Ascending aorta (tissue), 2 donors: ENCODE results near the gene SERPINB10. TPM values are rescaled to one million over a fixed set of nuclear protein-coding genes. Genes with fewer than 3 reads are reported as not detected.

Experiments
- DNase-seq, 2 donors: peaks; one replicate each; pipeline ENCODE4 v3.0.0-alpha.2; 2019; ENCODE audit warnings: low spot score in 2 of 2
- H3K27ac ChIP-seq, 2 donors: fragments of 200-600 bp; sonication (generic); one replicate each; pipeline ENCODE4 v1.5.1; 2016 to 2017; ENCODE audit warnings: mild to moderate bottlenecking in 1 of 2
- H3K27me3 ChIP-seq: fragments of 200-600 bp; sonication (generic); one replicate; pipeline ENCODE4 v1.5.1; 2017
- H3K36me3 ChIP-seq, 2 donors: fragments of 200-600 bp; sonication (generic); one replicate each; pipeline ENCODE4 v1.5.1; 2016
- H3K4me1 ChIP-seq, 2 donors: fragments of 200-600 bp; sonication (generic); one replicate each; pipeline ENCODE4 v1.5.1; 2016 to 2017; ENCODE audit warnings: mild to moderate bottlenecking in 1 of 2
- H3K4me3 ChIP-seq, 2 donors: fragments of 200-600 bp; sonication (generic); one replicate each; pipeline ENCODE4 v1.5.1; 2016 to 2017; ENCODE audit warnings: mild to moderate bottlenecking in 1 of 2
- H3K9me3 ChIP-seq, 2 donors: fragments of 200-600 bp; sonication (generic); one replicate each; pipeline ENCODE4 v1.5.1; 2016
- intact Hi-C: fragments of 100-400 bp; cut with DNase I; formaldehyde crosslinking; loops from one replicate; pipeline ENCODE4 v1.15.1; 2023
- total RNA-seq: library from RNA; depleted of rRNA; stranded (reverse); fragments of >200 nt; gene quantifications from one replicate; pipeline ENCODE4 v1.1.0, GENCODE V29; 2016
- TF ChIP-seq, protein P1 (sequence below), 3 experiments: fragments of 200-600 bp in 2 of 3; fragments of 450-650 bp in 1 of 3; sonication (generic) in 2 of 3; IDR thresholded peaks; one replicate each; pipeline ENCODE4 v1.5.1; 2016 to 2019; ENCODE audit warnings: antibody characterized with exemption in 3 of 3, mild to moderate bottlenecking in 1 of 3, moderate library complexity in 1 of 3

SERPINB10 gene
- total RNA-seq, 1 donor from 2014 or later = not detected

DNA sequence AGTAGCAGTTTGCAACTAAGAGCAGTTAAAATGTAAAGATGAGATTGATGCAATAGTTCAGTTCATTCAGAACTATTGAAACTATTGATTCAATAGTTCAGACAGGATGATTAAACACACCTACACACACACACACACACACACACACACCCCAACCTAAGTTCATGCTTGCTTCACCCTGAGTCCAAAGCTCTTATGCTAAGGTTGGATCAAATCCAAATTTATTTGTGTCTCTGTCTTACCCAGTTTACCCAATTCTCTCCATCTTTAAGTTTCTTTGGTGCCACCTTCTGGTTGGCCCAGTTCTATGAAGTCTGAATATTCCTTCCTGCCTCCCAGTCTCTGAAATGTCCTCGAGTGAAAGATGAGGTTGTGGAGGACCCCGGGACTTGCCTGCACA lies 67.2 kb downstream of the SERPINB10 start:
- intact Hi-C loops = loop anchor here (5.0 to 10.0 kb wide), 3 partner anchors 608 to 1540 kb away; partner anchors contain the start of genes KDSR and ZCCHC2
- no peak for DNase-seq
- Histone ChIP-seq H3K36me3 (no peaks in the 10 kb centered on the region), H3K4me3 (no peak overlapping the region), H3K27ac (no peak overlapping the region), H3K27me3 (no peaks in the 10 kb centered on the region), H3K9me3 (no peaks in the 10 kb centered on the region), H3K4me1 (no peaks in the 10 kb centered on the region)
- TF ChIP-seq, protein P1, sequence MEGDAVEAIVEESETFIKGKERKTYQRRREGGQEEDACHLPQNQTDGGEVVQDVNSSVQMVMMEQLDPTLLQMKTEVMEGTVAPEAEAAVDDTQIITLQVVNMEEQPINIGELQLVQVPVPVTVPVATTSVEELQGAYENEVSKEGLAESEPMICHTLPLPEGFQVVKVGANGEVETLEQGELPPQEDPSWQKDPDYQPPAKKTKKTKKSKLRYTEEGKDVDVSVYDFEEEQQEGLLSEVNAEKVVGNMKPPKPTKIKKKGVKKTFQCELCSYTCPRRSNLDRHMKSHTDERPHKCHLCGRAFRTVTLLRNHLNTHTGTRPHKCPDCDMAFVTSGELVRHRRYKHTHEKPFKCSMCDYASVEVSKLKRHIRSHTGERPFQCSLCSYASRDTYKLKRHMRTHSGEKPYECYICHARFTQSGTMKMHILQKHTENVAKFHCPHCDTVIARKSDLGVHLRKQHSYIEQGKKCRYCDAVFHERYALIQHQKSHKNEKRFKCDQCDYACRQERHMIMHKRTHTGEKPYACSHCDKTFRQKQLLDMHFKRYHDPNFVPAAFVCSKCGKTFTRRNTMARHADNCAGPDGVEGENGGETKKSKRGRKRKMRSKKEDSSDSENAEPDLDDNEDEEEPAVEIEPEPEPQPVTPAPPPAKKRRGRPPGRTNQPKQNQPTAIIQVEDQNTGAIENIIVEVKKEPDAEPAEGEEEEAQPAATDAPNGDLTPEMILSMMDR (IDR thresholded peaks at IDR 0.05) = peak in 1 of 3 experiments; percentile 12

DNA sequence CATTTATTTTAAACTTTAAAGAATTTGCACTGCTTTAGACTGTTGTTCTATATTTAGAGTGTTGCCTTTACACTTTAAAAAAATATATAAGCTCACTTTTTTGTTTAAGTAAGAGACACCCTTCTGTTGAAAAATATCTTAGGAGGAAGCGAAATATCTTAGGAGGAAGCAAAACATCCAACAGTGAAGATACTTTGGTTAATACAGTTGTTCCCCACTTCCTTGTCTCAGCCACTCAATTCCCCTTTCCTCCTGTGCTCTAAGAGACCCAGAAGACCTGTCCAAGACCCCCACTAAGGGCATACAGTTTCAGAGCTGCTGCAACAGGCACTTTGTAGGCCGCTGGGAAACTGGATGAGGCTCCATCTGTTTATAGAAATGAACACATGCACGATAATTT lies 67.9 kb downstream of the SERPINB10 start:
- Histone ChIP-seq H3K4me3 (no peak overlapping the region), H3K27me3 (no peaks in the 10 kb centered on the region), H3K27ac (no peak overlapping the region), H3K4me1 (no peaks in the 10 kb centered on the region), H3K9me3 (no peaks in the 10 kb centered on the region), H3K36me3 (peaks cover 0 to 4% of the 10 kb centered on the region in 2 donors)
- intact Hi-C loops = loop anchor here (10.0 kb wide), 2 partner anchors 1451 to 1541 kb away; partner anchors contain the start of gene ZCCHC2
- DNase-seq = no peak
- TF ChIP-seq, protein P1 (IDR thresholded peaks at IDR 0.05) = no peak

DNA sequence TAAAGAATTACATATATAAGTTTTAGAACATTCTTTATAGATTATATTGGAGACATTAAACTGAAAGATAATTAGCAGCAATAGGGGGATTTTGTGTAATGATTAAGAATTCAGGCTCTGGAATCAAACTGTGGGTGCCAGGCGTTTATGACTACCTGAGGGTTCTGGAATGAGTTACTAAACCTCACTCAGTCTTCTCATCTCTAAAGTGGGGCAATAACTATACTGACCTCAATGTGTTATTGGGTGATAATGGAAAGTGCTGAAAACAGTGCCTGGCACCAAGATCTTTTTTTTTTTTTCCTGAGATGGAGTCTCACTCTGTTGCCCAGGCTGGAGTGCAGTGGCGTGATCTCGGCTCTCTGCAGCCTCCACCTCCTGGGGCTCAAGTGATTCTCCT lies 69.3 kb downstream of the SERPINB10 start:
- Histone ChIP-seq H3K4me1 (no peaks in the 10 kb centered on the region), H3K27ac (no peak overlapping the region), H3K9me3 (no peaks in the 10 kb centered on the region), H3K36me3 (peaks cover 2 to 18% of the 10 kb centered on the region in 2 donors), H3K27me3 (no peaks in the 10 kb centered on the region), H3K4me3 (no peak overlapping the region)
- TF ChIP-seq, protein P1 (IDR thresholded peaks at IDR 0.05) = no peak
- intact Hi-C loops = loop anchor here (10.0 kb wide), 2 partner anchors 1452 to 1542 kb away; partner anchors contain the start of gene ZCCHC2
- DNase-seq = no peak

DNA sequence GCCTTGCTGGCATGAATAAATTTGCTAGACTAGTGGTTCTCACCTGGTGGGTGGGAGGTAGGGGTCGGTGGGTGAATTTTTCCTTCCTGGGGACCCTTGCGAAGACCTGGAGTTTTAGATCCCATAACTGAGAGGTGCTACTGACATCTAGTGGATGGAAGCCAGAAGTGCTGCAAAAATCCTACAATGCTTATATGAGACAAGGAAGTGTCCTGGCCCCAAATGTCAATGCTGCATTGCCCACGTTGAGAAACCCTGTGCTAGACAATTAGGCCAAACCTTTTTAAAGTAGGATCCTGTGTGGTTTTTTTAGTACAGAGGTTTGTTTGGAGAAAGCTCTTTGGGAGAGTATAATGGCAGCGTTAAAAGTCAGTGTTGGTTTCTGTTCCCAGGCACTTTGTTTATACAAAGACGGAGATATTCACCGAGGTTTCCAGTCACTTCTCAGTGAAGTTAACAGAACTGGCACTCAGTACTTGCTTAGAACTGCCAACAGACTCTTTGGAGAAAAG lies 71.7 kb downstream of the SERPINB10 start:
- peaks cover 20 to 39% of the 10 kb centered on the region in 2 donors for H3K36me3 ChIP-seq
- H3K4me3 ChIP-seq = peak overlapping the region; percentile 23 to 43
- intact Hi-C loops = loop anchor here (1.0 to 10.0 kb wide), 4 partner anchors 15 to 1545 kb away; partner anchors contain the start of gene ZCCHC2
- TF ChIP-seq, protein P1 (IDR thresholded peaks at IDR 0.05) = peak; percentile 53 to 87 (median 74)
- peak overlapping the region; percentile 8 to 22 for H3K27ac ChIP-seq
- peak in 1 of 2 donors; percentile 72 for DNase-seq
- no peaks in the 10 kb centered on the region for H3K9me3 ChIP-seq
- H3K4me1 ChIP-seq = no peaks in the 10 kb centered on the region
- no peaks in the 10 kb centered on the region for H3K27me3 ChIP-seq

DNA sequence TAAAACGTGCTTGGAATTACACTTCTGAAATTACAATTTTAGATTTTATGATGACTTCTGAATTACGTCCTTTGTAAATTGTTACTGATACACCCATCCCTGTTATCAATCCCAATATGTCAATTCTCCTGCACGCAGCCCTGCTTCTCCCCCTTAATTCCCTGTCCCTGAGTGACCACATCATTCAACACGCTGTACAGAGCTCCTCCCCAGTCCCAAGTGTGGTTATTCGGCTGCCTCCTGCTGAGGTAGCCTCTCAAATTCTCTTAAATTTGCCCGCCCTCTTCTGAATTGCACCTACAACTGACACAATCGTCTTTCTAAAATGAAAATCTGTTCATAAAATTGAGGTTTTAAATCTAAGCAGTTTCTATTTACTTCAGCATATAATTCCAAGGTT lies 72.3 kb downstream of the SERPINB10 start:
- Histone ChIP-seq H3K9me3 (no peaks in the 10 kb centered on the region), H3K36me3 (peaks cover 20 to 39% of the 10 kb centered on the region in 2 donors), H3K4me1 (no peaks in the 10 kb centered on the region), H3K27ac (peak overlapping the region; percentile 8 to 22), H3K4me3 (peak overlapping the region in 1 of 2 donors; percentile 43), H3K27me3 (no peaks in the 10 kb centered on the region)
- no peak for DNase-seq
- TF ChIP-seq, protein P1 (IDR thresholded peaks at IDR 0.05) = no peak
- intact Hi-C loops = no loop called here
